NCI-H446 (cell line): ENCODE data around the gene AFG3L2.
A peak's percentile ranks its signal among the peaks of the same experiment; 100 is the strongest.
"Not testable (repeated sequence)": the region's sequence is repeated elsewhere in the genome, so short reads cannot be mapped to it uniquely, and the experiment has no call there.

Experiments used
- DNase-seq, 2 experiments: peaks; one replicate each; lab custom pipeline; 2025; lab: John Stamatoyannopoulos, UW

The AFG3L2 gene

DNA sequence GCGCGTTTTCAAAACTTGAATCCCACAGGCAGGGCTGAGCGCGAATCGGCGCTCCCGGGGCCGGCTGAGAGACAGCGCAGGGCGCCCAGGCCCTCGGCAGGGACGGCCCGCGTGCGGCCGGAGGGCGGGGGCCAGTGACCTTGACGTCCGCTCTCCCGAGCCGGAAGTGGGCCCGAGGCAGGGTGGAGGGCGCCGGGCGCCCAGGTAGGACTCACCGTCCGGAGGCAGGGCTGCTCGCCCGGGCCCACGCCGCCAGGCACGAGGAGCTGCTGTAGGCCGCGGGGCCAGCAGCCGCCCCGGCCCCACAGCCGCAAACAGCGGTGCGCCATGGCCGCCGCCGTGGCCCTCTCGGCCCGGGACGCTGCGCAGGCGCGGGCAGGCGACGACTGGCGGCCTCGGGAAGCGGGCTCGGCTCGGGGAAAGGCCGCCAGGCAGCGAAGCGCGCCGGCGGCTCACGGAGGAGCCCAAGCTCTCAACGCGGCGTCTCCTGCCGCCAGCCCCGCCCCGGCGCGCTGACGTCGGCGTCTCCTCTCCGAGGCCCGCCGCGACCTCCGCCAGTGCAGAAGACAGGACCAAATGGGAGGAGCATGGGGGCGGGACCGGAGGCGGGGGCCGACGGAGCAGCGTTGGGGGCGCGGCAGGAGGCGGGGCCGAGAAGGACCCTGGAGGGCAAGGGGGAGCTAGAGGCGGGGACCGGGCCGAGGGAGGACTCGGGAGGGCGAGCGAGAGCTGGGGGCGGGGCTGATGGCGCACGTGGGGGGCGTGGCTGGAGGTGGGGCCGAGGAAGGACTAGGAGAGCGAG lies at the start of gene AFG3L2:
TSS of gene AFG3L2 (minus strand) at position 474 of the 802 bp plus-strand sequence. CDS start at position 329, 145 bp downstream.
- DNase-seq, result peak; percentile 96 to 99

GRCh38 chr18:12424252-12424651 lies 47.2 kb upstream of the AFG3L2 start:
- no peak for DNase-seq

- DNase-seq, result peak in 1 of 2 experiments; percentile 33
Observed at GRCh38 chr18:12423820-12424219, 46.8 kb upstream of the AFG3L2 start.

DNA sequence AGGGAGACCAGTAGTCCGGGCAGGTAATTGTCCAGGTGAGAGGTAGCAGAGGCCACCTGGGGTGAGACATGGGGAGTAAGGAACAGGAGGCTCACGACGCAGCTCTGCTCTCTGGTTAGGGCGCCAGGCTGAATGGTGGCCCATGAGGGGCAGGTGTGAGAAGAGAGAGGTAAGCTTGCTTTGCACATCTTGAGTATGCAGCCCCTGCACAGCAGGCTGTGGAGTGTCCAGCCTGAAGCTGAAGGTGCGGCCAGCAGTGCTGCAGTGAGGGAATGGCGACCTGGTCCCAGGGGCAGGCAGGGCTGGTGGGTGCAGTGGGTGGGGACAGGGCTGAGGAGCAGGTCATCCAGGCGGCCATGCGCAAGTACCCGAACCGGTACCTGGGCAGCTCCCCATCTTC lies 46.4 kb upstream of the AFG3L2 start:
- no peak for DNase-seq

DNA sequence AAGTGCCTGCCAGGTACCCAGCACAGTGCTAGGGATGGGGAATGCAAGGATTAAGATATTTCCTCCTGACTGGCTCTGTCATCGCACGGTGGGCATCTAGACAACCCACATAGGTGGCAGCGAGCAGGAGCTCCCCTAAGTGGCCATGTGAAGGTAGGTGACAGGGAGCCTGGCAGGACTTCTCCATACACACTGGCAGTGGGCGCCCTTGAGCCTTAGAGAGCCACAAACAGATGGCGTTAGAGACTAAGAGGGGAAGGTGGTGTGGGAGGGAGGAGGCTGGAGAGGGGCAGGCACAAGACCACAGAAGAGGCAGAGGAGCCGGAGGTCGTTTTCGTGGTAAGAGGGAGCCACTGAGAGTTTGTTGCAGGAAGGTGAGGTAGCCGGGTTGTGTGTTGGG lies 45.9 kb upstream of the AFG3L2 start:
- DNase-seq, result peak in 1 of 2 experiments; percentile 38

DNA sequence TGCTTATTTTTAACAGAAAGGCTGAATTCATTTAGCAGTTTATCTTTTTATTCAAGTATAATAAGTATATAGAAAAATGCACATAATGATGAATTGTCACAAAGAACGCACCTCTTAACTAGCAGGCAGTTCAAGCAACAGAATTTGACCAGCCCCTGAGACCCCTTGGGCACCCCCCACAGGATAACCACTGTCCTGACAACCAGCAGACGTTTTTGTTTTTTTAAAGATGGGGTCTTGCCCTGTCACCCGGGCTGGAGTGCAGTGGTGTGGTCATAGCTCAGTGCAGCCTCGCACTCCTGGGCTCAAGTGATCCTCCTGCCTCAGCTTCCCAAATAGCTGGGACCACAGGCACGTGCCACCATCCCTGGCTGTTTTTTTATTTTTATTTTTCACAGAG lies 44.7 kb upstream of the AFG3L2 start:
- DNase-seq, result no peak

GRCh38 chr18:12420821-12421421 lies 43.9 kb upstream of the AFG3L2 start:
- peak in 1 of 2 experiments; percentile 54 for DNase-seq

- DNase-seq, result no peak
Observed at GRCh38 chr18:12417687-12418086, 40.7 kb upstream of the AFG3L2 start.

GRCh38 chr18:12416098-12416729 lies 39.2 kb upstream of the AFG3L2 start:
- DNase-seq, result no peak

- no peak for DNase-seq
Observed at GRCh38 chr18:12411456-12411855, 34.4 kb upstream of the AFG3L2 start.

DNA sequence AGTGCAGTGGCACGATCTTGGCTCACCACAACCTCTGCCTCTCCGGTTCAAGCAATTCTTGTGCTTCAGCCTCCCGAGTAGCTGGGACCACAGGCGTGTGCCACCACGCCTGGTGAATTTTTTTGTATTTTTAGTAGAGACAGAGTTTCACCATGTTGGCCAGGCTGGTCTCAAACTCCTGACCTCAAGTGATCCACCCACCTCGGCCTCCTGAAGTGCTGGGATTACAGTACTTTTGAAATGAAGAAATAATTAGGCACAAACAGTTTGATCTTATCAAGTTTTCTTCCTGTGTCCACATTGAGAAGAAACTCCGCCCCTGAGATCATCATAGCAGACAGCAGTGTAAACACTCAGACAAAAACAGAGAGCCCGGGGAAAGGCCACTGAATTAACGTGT lies 33.7 kb upstream of the AFG3L2 start:
- not testable (repeated sequence) for DNase-seq

GRCh38 chr18:12410081-12410481 lies 33.1 kb upstream of the AFG3L2 start:
- DNase-seq, result no peak

GRCh38 chr18:12409469-12409868 lies 32.4 kb upstream of the AFG3L2 start:
- DNase-seq, result peak in 1 of 2 experiments; percentile 6

GRCh38 chr18:12408247-12408869 lies 31.3 kb upstream of the AFG3L2 start:
- no peak for DNase-seq

- DNase-seq, result no peak
Observed at GRCh38 chr18:12406371-12407111, 29.5 kb upstream of the AFG3L2 start.

DNA sequence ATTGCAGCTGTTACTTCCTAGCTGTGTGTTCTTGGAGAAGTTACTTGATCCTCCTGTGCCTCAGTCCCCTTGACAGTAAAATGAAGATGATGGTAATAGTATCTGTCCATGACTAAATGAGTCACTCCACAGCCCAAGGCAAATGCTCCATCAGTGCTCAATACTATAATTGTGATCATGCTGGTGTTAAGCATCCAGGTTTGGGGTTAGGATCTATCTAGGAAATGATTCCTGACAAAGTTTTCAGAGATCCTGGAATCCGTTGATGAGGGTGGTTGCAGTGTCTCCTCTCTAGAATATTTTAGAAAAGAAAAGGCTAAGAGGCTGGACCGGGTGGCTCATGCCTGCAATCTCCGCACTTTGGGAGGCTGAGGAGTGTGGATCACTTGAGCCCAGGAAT lies 28.0 kb upstream of the AFG3L2 start:
- DNase-seq, result no peak

- no peak for DNase-seq
Observed at GRCh38 chr18:12403601-12404506, 26.8 kb upstream of the AFG3L2 start.

GRCh38 chr18:12401881-12402280 lies 24.9 kb upstream of the AFG3L2 start:
- DNase-seq, result no peak

DNA sequence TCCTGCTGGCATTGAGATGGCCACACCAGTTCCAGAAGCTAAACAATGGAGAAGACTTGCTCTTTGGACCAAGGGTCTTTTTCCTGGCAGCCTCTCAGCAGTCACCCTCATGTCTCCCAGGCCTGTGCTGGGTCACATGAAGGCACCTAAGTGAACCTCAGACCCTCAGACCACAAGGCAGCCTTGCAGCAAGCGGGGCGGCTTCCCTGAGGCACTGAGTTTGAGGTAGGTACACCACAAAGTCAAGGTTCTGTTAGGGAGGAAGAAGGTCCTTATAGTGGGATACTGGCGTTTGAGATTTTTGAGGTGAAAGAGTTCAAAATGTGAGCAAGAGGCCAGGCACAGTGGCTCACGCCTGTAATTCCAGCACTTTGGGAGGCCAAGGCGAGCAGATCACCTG lies 22.2 kb upstream of the AFG3L2 start:
- DNase-seq, result no peak

GRCh38 chr18:12398625-12399024 lies 21.6 kb upstream of the AFG3L2 start:
- DNase-seq, result no peak

- DNase-seq, result no peak
Observed at GRCh38 chr18:12397793-12398192, 20.8 kb upstream of the AFG3L2 start.
